Femur (tissue), 1 donor: Measurements from ENCODE around the gene KRTAP29-1.
"Not testable (repeated sequence)": the region's sequence is repeated elsewhere in the genome, so short reads cannot be mapped to it uniquely, and the experiment has no call there.

Experiments
- DNase-seq: peaks from one replicate; pipeline ENCODE4 v3.0.0-alpha.2; 2017

Gene KRTAP29-1

DNA sequence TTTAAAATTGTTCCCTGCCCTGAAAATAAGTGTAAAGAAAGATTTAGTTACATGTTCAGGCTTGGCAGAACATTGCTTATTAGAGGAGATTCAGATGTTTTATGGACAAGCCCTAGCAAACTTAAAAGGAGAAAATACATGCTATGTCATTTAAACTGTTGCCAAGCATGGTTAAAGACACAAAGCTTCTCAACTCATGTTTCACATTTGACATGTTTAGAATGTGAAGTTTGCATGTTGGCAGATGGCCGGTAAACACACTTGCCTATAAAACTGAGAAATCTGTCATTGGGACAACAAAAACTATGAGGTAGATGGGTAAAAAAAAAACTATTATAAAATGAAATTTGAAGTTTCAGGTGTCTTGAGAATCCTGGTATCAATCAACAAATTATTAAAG lies 5.8 kb downstream of the KRTAP29-1 start:
- DNase-seq, result no peak

DNA sequence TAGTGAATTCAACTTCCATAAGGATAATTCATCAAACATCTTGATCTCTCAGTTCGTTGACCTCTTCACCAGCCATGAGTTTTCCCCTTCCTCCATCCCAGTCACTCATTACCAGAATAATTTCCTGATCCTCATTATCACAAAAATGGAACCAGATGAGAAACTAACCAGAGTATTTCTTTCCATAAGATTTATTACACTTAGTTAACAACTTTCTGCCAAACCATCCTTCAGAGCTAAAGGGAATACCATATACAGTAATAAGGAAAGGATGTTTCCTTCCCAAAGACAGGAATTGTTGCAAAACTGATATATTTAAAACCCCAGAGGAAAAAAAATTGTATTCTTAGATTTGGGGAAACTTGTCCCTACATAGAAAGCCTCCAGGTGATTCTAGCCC lies 8.6 kb downstream of the KRTAP29-1 start:
- no peak for DNase-seq

DNA sequence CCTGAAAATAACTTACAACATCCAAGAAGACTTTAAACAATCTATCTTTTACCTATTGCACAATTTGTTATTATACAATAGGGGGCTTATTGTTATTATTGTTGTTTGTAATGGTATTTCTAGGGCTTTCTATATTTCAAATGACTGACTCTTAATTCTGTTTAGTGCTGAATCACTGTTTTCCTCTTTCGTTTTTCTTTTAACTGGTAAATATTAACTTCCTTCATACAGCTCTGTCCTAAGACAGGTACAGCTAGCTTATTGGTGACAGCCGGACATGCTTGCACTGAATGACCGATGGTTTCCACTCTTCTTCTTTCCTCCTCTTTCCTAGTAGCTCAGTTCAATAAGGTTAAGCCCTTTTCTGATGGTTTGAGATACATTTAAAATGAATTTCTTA lies 15.6 kb downstream of the KRTAP29-1 start:
- no peak for DNase-seq

DNA sequence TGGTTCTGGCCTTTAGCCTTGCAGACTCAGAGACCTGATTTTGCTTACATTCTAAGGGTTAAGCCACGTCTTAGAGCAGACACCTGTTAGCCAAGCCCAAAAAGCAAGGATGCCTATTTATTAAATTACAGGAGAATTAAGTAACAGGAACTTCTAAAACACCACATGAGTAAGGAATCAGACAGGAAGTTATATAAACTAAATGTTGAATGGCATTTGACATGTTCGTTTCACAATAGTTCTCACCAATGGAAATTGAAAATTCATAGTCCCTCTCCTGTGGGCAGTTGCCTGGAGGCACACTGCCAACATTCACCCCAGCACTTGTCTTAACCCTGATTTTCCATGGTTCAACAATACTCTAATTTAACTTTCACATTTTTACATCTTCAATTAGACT lies 18.1 kb downstream of the KRTAP29-1 start:
- no peak for DNase-seq

DNA sequence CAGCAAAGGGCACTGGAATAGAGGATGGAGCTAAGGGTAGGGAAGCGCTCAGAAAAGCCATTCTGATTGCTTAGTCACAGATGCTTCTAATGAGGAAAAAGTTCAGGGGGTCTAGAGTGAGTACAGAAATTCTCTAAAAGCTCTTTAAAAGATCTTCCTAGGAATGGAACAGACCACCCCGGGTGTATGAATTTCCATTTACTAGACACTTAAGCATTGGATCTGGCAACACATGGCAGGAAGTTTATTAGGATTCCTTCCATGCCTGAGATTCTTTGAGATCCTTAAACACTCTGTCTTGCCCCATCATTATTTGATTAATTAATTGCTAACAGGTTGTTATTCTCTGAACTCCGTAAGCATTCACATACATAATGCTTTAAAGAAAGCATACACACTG lies 18.6 kb downstream of the KRTAP29-1 start:
- no peak for DNase-seq

DNA sequence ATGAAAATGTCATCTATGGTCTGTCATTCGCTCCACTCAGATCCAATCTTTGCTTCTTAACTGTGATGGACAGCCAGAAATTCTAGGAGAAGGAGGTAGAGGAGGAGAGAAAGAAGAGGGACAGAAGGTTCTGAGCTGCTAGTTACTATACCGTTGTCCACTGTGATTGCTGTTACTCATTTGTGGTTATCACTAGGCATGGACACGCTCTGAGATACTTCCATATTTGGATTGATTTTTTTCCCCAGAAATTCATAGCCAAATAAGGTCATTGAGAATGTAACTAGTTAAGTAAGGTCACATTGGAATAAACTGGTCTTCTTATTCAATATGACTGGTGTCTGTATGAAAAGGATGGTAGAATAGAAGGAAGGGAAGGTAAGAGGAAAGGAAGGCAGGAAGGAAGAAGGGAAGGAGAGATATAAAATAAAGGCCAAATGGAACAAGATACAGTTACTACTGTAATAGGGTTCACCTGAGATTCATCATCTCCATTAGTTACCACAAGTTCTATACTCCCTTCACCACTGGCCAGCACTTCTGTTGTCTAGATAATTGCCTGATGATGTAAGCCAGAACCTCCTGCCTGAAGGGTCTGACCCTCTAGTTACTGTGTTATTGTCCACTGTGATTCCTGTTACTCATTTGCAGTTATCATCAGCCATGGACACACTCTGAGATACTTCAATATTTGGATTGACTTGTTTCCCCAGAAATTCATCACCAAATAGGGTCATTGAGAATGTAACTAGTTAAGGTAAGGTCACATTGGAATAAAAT lies 24.3 kb downstream of the KRTAP29-1 start:
- no peak for DNase-seq

DNA sequence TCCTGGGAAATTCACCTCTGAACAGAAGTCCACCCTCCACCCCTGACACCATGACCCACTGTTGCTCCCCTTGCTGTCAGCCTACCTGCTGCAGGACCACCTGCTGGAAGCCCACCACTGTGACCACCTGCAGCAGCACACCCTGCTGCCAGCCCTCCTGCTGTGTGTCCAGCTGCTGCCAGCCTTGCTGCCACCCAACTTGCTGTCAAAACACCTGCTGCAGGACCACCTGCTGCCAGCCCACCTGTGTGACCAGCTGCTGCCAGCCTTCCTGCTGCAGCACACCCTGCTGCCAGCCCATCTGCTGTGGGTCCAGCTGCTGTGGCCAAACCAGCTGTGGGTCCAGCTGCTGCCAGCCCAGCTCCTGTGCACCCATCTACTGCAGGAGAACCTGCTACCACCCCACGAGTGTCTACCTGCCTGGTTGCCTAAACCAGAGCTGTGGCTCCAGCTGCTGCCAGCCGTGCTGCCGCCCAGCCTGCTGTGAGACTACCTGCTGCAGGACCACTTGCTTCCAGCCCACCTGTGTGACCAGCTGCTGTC lies 26.9 kb downstream of the KRTAP29-1 start, which contains the start of gene KRTAP9-7:
KRTAP9-7 (plus strand) TSS at position 51 of the 543 bp plus-strand sequence; CDS start at position 51, 0 bp downstream.
- not testable (repeated sequence) for DNase-seq

DNA sequence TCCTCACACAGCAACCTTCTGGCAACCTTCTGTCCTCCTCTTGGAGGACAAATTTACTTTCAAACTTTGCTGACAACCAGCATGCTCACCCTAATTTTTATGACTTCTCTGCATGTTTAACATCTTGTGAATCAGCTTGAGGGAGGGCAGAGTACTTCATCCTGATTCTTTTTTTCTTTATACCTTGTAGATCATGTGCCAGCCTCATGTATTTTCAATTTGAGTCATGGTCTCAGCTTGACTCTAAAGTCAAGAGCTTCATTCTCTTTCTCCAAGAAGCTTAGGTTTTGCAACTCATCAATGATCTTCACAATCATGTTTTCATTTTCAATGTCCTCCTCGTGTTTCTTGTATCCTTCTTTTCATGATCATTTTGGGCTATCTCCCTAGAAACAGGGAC lies 30.8 kb downstream of the KRTAP29-1 start:
- no peak for DNase-seq

DNA sequence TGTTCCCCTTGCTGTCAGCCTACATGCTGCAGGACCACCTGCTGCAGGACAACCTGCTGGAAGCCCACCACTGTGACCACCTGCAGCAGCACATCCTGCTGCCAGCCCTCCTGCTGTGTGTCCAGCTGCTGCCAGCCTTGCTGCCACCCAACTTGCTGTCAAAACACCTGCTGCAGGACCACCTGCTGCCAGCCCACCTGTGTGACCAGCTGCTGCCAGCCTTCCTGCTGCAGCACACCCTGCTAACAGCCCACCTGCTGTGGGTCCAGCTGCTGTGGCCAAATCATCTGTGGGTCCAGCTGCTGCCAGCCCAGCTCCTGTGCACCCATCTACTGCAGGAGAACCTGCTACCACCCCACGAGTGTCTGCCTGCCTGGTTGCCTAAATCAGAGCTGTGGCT lies 31.3 kb downstream of the KRTAP29-1 start:
- not testable (repeated sequence) for DNase-seq

DNA sequence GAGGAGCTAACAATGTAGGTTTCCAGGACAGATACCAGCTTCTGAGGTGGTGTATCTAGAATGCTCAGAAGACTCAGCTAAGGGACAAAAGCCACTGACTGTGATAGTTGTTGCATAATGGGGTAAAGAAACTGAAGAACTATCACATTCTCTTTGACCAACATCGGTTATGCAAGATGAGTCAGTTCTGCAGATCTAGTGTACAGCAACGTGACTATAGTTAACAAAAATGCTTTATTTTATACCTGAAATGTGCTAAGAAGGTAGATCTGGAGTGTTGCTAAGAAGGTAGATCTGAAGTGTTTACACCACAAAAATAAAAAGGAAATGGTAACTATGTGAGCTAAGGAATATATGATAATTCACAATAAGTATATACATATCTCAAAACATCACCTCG lies 34.9 kb downstream of the KRTAP29-1 start:
- no peak for DNase-seq

DNA sequence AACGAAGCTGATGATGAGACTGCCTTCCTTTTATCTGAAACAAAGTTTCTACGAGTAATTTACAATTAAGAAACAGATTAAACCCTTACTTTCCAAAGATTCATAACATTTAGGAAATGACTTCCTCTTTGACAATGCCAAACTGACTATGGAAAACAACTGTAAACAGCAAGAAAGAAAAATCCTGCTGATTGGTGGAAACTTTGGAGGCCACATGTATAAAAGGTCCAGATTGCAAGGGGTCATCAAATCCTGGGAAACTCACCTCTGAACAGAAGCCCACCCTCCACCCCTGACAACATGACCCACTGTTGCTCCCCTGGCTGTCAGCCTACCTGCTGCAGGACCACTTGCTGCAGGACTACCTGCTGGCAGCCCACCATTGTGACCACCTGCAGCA lies 37.6 kb downstream of the KRTAP29-1 start, which contains the start of gene KRTAP9-6:
KRTAP9-6 (plus strand) TSS at position 301 of the 400 bp plus-strand sequence; CDS start at position 301, 0 bp downstream.
- DNase-seq, result no peak

DNA sequence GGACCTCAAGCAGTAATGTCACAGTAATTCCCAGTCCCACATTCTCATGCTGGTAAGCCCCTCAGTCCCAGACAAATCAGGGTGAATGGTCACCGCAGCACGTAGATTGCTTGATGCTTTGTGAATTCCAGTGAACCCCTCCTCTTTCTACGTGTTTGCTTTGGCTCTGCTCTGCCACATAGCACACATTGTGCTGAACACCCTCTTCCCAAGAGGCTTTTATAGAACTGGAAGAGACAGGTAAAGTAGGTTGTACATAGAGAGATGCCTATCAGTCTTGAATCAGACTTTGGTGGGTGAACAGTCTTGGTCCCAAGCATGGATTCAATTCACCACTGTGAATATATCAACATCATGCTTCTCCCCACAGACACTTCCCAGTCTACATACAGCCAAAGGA lies 38.1 kb downstream of the KRTAP29-1 start:
- DNase-seq, result no peak

DNA sequence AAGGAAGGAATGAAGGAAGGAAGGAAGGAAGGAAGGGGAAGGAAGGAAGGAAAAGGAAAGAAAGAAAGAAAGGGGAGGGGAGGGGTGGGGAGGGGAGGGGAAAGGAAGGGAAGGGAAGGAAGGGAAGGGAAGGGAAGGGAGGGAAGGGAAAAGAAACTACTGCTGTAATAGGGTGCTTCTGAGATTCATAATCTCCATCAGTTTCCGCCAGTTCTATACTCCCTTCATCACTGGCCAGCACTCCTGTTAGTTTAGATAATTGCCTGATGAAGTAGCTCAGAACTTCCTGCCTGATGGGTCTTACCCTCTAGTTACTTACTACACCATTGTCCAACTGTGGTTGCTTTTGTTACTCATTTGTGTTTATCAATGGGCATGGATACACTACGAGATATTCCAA lies 39.4 kb downstream of the KRTAP29-1 start:
- no peak for DNase-seq

DNA sequence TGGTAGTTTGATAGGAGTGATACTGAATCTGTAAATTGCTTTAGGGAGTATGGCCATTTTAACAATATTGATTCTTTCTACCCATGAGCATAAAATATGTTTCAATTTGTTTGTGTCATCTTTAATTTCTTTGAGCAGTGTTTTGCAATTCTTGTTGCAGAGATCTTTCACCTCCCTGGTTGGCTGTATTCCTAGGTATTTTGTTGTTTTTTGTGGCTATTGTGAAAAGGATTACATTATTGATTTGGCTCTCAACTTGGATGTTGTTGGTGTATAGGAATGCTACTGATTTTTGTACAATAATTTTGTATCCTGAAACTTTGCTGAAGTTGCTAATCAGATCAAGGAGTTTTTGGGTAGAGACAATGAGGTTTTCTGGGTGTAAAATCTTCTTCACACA lies 44.2 kb downstream of the KRTAP29-1 start:
- DNase-seq, result no peak

DNA sequence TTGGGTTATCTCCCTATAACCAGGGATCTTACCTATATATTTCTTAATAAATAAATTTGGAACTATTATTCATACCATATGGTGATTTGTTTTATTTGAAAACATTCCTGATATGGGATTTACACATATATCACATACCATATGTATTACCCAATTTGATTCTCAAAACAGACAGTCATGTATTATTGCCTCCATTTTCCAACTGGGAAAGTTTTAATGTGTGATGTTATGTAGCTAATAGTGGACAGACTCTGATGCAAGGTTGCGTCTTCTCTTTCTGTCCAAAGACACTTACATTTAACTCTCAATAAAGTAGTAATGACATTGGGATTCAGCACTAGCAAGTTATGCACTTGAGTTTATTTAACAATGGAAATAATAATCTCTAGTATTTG lies 46.4 kb downstream of the KRTAP29-1 start:
- no peak for DNase-seq

DNA sequence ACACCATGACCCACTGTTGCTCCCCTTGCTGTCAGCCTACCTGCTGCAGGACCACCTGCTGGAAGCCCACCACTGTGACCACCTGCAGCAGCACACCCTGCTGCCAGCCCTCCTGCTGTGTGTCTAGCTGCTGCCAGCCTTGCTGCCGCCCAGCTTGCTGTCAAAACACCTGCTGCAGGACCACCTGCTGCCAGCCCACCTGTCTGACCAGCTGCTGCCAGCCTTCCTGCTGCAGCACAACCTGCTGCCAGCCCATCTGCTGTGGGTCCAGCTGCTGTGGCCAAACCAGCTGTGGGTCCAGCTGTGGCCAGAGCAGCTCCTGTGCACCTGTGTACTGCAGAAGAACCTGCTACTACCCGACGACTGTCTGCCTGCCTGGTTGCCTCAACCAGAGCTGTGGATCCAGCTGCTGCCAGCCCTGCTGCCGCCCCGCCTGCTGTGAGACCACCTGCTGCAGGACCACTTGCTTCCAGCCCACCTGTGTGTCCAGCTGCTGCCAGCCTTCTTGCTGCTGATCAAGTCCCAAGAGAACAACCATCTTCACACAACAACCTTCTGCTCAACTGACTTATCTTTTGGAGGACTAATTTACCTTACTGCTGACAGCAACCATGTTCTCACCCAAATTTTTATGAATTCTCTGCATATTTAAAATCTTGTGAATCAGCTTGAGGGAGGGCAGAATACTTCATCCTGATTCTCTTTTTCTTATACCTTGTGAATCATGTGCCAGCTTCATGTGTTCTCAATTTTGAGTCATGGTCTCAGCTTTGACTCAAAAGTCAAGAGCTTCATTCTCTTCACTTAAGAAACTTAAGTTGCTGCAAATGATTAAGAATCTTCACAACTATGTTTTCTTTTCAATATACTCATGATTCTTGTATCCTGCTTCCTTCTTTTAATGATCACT lies 47.0 kb downstream of the KRTAP29-1 start, which contains the start of gene KRTAP9-9:
KRTAP9-9 (plus strand) TSS at position 4 of the 910 bp plus-strand sequence.
- DNase-seq, result not testable (repeated sequence)

DNA sequence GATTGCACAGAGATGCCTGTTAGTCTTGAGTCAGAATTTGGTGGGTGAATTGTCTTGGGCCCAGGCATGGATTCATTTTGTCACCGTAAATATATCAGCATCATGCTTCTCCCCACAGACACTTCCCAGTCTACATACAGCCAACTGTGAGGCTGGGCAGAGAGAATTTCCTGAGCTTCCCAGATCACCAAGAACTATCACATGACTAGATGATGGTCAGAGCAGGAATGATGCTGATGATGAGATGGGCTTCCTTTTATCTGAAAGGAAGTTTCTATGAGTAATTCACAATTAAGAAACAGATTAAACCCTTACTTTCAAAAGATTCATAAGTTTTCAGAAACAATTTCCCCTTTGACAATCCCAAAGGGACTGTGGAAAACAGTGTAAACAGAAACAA lies 47.8 kb downstream of the KRTAP29-1 start:
- no peak for DNase-seq
